GM18520 (cell line): ENCODE results near the gene GHDC.
"Not testable (repeated sequence)": the region's sequence is repeated elsewhere in the genome, so short reads cannot be mapped to it uniquely, and the experiment has no call there.

Experiments
- ATAC-seq: cut with Tn5 transposase; IDR thresholded peaks from one replicate; pipeline ENCODE4 v1.9.1; 2021; ENCODE audit not compliant: unreplicated experiment

Gene GHDC, protein sequence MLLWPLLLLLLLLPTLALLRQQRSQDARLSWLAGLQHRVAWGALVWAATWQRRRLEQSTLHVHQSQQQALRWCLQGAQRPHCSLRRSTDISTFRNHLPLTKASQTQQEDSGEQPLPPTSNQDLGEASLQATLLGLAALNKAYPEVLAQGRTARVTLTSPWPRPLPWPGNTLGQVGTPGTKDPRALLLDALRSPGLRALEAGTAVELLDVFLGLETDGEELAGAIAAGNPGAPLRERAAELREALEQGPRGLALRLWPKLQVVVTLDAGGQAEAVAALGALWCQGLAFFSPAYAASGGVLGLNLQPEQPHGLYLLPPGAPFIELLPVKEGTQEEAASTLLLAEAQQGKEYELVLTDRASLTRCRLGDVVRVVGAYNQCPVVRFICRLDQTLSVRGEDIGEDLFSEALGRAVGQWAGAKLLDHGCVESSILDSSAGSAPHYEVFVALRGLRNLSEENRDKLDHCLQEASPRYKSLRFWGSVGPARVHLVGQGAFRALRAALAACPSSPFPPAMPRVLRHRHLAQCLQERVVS

DNA sequence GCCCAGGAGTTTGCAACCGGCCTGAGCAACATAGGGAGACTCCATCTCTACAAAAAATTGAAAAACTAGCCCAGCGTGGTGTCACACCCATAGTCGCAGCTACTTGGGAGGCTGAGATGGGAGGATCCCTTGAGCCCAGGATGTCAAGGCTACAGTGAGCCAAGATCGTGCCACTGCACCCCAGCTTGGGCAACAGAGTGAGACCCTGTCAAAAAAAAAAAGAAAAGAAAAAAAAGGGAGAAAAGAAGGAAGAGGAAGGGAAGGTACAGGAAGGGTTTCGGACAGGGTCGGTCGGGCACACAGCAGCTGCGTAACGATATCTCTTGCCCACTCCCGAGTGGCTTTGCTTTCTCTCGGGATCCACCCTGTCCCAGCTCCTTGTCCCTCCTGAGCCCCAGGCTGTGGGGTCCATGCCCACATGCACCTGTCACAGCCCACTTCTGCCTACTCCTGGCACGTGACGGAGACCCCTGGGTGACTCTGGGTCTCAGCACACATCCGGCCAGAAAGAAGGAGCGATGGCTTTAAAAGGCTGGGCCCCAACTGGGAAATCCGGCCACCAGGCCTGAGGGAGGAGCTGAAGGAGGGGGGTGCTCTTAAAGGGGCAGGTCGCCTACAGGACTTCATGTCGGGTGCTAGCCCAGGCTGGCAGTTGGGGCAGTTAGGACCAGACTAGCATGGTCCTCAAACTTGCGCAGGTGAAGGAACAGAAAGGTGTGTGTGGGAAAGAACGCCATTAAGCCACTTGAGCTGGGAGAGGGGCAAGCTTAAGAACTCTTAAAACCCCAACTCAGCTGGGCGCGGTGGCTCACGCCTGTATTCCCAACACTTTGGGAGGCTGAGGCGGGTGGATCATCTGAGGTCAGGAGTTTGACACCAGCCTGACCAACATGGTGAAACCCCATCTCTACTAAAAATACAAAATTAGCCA lies at the start of gene GHDC:
Gene GHDC (minus strand): TSS at position 526 of the 931 bp plus-strand sequence. CDS start 913 bp downstream, outside the sequence.
- peak; percentile 59 for ATAC-seq

DNA sequence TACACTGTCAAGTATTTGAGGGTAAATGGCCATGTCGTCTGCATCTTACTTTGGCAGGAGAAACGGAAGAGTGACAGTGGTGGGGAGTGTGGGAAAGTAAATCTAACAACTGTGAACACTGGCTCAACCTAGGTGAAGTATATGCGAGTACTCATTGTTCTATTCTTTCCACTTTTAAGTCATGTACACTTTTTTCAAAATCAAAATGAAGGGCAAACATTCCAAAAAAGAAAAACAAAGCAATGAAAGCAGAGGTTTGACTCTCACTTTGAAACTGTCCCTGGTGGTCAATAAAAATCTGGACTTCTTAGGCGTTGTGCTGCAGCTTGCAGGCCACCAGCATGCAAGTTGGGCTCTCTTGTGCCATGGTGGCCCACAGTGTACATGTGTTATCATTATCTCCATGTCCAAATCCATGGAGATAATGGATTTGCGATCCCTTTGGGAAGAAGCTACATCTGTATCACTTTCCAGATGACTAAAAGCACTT lies 49.2 kb upstream of the GHDC start:
- no peak for ATAC-seq

GRCh38 chr17:42241871-42242270 lies 47.6 kb upstream of the GHDC start:
- no peak for ATAC-seq

GRCh38 chr17:42240863-42241262 lies 46.6 kb upstream of the GHDC start:
- not testable (repeated sequence) for ATAC-seq

GRCh38 chr17:42240201-42240600 lies 45.9 kb upstream of the GHDC start:
- ATAC-seq = no peak

DNA sequence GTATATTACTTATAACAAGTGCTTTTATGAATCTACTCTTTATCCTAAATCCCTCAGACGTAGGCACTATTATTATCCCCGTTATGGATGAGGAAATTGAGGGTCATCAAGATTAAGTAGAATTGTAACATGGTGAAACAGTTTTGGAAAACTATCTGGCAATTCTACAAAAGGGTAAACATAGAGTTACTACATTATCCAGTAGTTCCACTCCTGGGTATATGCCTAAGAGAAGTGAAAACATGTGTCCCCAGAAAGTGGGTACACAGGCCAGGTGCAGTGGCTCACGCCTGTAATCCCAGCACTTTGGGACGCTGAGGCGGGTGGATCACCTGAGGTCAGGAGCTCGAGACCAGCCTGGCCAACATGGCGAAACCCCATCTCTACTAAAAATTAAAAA lies 45.3 kb upstream of the GHDC start:
- ATAC-seq = not testable (repeated sequence)

GRCh38 chr17:42236760-42237159 lies 42.5 kb upstream of the GHDC start:
- ATAC-seq = no peak

GRCh38 chr17:42233994-42234393 lies 39.7 kb upstream of the GHDC start:
- no peak for ATAC-seq

GRCh38 chr17:42233156-42233555 lies 38.9 kb upstream of the GHDC start:
- ATAC-seq = no peak

DNA sequence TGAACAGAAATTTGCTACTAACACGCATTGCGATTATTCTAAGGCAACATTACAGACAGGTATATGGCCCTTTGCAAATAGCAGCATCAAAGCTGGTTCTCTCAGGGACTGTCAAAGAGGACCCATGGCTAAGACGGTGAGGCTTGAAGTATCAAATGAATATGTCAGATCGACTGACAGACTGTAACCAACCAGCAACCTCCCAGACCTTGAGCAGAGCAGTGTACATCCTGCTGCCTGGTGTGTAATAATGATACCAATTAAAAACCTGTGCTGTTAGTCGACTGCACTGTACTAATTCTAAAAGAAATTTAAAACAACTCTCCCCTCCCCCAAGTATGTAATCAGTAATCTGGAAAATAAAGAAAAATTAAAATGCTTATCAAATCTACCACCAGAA lies 35.9 kb upstream of the GHDC start:
- ATAC-seq = no peak

- no peak for ATAC-seq
Measured at GRCh38 chr17:42227849-42228700, 33.8 kb upstream of the GHDC start.

- ATAC-seq = no peak
Measured at GRCh38 chr17:42225646-42226045, 31.4 kb upstream of the GHDC start.

- no peak for ATAC-seq
Measured at GRCh38 chr17:42224651-42225050, 30.4 kb upstream of the GHDC start.

DNA sequence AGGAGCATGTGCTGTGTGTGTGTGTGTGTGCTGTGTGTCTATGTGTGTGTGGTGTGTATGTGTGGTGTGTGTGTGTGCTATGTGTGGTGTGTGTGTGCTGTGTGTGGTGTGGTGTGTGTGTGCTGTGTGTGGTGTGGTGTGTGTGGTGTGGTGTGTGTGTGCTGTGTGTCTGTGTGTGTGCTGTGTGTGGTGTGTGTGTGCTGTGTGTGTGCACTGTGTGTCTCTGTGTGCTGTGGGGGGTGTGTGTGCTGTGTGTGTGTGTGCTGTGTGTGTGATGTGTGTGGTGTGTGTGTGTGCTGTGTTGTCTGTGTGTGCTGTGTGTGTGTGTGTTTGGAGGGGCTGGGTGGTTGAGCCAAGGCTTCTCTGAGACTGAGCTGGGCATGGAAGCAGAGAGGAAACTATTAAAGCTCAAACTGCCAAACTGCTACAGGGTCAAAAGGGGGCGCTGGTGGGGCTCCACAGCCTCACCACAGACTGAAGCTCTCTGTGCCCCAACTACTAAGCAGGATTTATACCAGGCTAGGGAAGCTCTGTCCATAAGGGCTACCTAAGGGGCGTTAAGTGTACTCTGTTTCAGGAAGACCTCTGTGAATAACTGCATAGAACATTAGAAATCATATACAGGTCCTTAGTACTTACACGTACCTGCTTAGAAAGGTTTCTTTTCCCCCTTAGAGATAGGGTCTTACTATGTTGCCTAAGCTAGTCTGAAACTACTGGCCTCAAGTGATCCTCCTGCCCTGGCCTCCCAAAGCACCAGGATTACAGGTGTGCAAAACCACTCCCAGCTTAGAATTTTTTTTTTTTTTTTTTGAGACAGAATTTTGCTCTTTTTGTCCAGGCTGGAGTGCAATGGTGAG lies 27.8 kb upstream of the GHDC start:
- ATAC-seq = no peak

GRCh38 chr17:42219280-42219679 lies 25.0 kb upstream of the GHDC start:
- ATAC-seq = not testable (repeated sequence)

- ATAC-seq = no peak
Measured at GRCh38 chr17:42214156-42214555, 19.9 kb upstream of the GHDC start.

DNA sequence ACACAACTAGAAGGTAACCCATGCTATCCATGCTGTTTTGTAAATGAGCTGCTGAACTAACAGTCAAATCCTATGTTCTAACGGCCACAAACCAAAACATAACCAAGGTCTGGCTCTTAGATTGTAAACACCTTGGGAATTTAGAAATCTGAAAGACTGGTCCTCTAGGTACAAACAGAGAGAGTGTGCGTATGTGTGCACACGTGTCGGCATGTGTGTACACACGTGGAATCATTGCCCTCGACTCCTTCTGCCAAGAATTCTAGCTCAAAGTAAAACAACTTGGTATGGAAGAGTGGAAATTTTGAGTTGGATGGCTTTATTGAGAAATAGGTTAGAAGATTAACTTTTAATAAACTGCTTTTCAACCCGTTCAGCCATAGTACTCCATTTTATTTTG lies 18.1 kb upstream of the GHDC start:
- ATAC-seq = no peak

GRCh38 chr17:42211921-42212341 lies 17.6 kb upstream of the GHDC start:
- not testable (repeated sequence) for ATAC-seq

DNA sequence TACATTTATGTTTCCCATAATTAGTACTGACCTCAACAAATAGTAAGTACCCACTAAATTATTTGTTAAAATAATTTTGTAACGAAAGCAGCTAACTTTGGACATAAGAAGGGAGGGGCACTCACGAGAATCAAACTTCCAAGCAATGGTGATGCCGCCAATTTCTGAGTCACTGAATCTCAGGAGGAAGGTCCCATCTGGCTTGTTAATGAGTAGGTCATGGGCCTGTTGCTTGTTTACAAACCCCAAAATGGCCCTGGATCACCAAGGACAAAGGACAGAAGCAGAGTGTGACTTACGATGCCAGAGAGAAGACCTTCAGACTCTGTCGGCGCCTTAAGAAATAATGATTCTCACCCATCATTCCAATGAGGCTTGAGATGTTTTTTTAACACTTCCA lies 15.8 kb upstream of the GHDC start:
- ATAC-seq = no peak
